Measurements from ENCODE around the gene SLC30A1.
"Not testable (repeated sequence)": the region's sequence is repeated elsewhere in the genome, so short reads cannot be mapped to it uniquely, and the experiment has no call there.

SLC30A1 gene

DNA sequence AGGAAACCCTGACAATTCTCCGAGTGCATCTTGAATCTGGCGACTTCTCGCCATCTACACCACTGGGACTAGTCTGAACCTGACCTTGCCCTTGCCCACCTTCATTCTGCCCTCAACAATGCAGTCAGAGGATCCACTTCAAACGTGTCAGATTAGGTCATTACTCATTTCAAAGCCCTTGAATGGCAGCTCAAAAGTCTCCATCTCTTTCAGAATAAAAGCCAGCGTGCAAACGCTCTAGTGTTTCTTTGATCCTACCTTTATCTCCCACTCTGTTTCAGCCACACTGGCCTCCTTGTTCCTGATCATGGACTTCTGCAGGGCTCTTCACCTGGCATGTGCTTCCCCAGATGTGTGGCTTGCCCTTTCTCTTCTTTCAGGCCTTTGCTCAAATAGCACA lies 31.3 kb downstream of the SLC30A1 start:
- DNase-seq, result no peak

DNA sequence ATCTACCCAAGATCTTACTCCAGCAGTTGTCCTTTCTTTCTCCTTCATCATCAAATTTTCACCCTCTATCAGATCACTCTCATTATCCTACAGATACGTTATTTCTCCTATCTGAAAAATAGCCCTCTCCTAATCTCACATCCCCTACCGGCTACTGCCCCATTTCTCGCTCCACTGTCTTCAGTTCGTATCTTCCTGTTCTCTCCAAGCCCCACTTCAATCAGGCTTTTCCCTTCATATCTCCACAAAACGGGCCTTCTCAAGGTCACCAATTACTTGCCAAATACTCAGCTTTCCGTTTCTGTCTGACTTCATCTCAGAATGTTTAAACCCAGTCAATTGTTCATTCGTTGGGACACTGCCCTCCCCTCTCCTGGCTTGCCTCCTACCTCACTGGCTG lies 32.4 kb downstream of the SLC30A1 start:
- DNase-seq, result no peak

DNA sequence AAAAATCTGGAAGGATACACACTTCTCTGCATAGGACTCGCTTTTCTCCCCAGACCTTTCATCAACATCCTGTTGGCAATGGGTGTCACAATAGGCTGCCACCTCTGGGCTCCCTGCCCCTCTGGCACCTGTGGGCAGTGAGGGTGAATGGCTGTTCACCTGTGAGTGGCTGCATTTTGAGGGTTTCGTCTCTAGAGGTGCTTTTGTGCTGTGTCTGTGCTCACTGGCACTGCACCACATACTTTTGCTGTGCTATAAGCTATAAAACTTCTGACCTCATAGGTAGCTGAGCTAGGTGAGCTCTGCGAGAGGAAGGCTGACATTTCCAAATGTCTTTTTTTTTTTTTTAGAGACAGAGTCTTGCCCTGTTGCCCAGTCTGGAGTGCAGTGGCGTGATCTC lies 35.9 kb downstream of the SLC30A1 start:
- no peak for DNase-seq

DNA sequence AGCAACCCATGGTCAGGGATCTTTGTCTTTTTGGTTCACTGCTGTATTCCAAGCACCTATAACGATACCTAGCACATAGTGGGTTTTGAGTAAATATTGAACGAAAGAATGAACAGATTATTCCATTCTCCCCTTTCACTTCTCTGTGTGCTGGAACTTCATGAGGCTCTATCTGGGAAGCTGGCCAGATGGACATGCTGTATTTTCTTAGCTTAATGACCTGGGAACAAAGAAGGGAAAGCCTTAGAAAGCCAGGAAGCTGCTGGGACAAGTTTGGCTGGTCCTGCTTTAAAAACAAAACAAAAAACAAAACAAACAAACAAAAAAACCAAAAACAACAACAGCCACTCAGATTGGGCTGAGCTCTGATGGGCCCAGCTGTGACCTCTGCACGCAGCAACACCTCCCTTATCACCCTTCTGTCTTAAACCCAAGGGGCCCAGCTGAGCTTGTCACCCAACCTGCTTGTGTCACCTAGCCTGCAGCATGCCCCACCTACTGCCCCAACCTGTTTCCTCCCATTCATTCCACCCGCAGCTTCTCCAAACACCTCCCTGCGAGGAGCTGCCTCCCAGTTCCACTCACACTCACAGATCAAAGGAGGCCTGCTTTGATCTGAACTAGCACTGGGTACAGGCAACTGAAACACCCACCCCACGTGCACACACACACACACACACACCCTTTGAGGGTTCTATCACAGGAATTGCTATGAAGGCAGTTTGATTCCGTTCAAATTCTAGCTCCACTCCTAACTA lies 37.1 kb downstream of the SLC30A1 start:
- no peak for DNase-seq

DNA sequence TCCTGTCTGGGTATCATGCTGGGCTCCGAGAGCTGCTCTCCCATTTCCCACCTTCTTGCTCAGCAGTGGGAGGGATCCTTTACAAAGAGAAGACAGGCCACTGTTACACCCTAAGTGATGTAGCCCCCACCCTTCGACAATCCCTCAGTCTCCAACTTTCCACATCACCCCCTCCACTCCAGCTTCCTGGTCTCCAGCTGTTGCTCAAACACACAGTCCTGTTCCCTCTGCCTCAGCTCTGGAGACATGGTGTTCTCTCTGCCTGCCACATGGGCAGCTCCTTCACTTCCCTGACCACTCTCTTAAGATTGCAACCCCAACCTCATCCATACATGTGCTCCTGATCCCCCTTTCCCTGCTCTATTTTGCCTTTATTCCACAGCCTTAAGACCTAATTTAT lies 37.7 kb downstream of the SLC30A1 start:
- no peak for DNase-seq

DNA sequence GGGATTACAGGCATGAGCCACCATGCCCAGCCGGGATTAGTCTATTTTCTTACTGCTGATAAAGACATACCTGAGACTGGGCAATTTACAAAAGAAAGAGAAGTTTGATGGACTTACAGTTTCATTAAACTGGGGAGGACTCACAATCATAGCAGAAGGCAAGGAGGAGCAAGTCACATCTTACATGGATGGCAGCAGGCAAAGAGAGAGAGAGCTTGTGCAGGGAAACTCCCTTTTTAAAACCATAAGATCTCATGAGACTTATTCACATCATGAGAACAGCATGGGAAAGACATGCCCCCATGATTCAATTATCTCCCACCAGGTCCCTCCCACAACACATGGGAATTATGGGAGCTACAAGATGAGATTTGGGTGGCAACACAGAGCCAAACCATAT lies 38.1 kb downstream of the SLC30A1 start:
- DNase-seq, result not testable (repeated sequence)

DNA sequence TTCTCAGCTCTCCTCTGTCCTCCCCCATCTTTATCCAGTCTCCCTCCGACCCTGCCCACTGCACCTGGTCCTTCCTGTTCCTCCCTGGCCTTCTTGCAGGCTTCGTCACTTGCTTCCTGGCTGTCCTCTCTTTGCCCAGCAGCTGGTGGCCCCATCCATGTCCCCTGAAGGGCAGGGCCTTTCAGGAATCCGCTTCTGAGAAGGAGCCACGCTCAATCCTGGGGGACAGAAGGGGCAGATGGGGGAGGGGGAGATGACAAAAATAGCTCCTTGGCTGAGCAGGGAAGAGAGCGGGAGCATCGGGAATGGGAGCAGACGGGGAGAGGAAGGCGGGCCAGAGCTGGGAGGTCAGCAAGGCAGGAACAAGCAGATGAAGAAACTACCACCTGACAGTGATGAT lies 40.7 kb downstream of the SLC30A1 start:
- DNase-seq, result no peak

DNA sequence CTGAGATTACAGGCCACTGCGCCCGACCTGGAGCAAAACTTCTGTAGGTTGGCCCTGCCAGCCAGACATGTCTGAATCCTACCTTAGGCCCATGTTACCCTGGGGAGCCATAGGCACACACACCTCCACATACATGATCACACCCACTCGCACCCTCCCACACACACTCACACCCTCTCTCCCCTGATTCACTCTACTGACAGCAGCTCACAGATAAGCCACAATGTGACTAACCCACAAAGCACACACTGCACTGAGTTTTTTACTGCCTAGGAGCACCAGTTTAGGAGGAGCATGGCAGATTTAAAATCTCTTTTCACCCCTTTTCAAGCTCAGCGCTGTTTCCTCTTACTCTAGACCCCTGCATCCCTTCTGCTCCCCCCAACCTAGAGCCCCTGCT lies 41.7 kb downstream of the SLC30A1 start:
- no peak for DNase-seq

DNA sequence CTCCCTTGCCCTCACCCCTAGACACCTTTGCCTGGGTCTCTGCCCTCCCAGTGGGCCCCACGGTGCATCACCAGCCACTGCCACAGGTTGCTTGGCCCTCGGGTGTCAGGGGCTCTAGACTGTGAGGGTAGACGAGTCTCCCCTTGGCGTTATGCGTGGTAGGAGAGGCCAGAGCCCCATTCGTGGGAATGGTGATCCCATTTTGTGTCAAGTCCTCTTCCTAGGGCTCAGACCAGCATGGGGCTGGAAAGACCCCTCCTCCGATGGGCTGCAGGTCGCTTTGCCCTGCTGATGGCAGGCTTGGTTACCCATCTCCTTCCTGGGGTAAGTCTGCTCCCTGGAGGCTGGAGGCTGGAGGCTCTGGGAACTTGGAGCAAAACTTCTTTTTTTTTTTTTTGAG lies 42.4 kb downstream of the SLC30A1 start:
- DNase-seq, result no peak

DNA sequence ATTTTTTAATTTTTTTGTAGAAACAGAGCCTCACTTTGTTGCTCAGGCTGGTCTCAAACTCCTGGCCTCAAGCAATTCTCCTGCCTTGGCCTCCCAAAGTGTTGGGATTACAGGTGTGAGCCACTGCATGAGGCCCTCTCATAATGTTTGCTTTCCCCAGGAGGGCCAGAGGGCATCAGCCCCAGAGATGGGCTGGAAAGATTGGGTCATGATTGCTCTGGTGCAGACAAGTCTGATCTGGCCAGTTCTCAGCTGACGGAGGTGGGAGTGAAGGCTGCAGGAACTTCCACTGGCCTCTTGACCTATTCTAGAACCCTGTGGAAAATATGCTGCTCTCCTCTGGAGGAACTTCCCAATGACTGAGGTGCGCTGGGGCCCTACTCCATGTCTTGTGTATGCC lies 43.6 kb downstream of the SLC30A1 start:
- no peak for DNase-seq

DNA sequence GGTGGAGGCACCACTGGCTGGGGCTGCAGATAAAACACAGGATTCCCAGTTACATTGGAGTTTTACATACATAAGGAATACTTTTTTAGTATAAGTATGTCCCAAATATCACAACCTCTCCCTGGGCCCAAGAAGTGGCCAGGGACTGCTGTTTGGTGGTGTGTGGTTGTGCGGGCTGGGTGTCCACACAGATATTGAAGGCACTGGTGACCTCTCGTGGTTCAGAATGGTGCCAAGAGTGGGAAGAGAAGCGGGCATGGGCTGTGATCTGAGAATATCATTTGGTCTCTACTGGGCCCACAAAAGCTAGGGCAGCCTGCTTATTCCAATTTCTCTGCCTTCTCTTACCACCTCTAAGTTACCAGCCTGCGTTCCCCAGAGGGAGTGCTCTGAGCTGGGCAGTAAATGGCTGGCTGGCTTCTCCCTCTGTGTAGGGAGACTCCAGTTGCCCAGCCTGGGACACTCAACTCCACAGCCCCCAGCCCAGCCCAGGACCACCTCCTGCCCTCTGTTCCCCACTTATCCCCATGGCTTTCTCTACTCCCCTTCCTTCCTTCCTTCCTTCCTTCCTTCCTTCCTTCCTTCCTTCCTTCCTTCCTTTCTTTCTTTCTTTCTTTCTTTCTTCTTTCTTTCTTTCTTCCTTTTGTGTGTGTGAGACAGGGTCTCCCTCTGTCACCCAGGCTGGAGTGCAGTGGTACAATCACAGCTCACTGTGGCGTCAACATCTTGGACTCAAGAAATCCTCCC lies 44.2 kb downstream of the SLC30A1 start:
- DNase-seq, result no peak

DNA sequence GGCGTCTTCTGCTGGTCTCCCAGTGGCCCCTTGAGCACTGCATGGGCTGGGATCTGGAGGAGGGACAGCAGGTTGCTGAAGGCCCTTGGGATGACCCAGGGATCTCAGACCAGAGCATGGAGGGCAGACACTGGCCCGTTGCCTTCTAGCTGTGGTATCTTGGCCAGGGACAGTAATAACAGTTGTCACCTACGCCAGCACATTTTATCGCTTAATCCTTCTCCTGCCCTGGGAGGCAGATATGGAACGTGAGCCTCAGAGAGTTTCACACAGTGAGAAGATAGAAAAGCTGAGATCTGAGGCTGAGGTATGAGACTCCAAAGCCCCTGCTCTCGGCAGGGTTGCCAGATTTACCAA lies 46.9 kb downstream of the SLC30A1 start:
- DNase-seq, result no peak

DNA sequence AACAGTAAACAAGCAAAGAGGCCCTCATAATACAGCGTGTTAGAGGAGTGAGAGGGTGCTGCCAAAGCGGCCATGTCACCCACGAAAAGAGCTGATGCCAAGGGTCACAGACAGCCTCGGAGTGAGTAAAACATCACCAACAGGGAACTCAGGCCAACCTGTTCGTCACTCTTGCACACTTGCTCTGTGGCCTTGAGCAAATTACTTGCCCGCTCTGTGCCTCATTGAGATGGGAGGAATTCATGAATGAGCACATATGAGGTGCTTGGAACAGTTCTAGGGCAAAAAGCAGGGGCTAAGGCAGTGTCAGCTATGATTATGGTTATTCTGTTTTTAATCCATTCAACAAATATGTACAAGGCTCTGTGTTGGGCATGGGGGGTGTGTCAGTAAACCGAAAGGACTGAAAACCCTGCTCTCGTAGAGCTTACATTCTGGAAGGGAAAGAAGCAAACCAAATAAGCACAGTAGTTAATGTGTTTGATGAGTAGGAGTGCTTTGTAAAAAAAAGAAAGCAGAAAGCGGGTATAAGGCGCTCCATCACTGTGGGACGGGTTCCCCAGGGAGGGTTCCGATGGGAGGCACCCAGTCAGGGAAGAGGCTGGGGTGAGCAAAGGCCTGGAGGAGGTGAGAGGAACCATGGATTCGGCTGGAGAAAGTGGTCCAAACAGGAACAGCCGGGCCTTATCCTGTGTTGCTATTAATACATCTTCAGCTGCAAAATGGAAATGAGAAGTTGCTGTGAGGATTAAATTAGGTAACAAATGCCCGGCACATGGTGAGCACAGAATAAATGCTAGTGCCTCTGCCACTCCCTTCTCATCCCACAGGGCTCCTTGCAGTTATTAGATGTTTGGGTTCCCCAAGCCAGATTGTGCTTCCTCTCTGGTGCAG lies 47.5 kb downstream of the SLC30A1 start:
- no peak for DNase-seq

DNA sequence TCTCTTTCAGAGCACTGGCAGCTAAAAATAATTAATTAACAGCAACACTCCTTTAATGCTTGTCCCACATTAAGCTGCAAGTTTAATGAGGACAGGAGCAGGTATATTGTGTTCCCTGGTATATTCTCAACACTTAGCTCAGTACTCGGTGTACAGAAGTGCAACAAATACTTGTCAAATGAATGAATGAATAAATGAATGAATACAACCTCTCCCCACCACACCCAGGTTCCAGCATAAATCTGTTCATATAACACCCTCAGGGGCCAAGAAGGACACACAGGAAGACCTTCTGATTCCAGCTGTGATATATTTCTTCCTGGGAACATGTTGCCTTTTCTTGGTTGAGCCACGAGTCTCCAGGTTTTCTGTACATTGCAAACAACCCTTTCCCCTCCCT lies 48.9 kb downstream of the SLC30A1 start:
- DNase-seq, result no peak

DNA sequence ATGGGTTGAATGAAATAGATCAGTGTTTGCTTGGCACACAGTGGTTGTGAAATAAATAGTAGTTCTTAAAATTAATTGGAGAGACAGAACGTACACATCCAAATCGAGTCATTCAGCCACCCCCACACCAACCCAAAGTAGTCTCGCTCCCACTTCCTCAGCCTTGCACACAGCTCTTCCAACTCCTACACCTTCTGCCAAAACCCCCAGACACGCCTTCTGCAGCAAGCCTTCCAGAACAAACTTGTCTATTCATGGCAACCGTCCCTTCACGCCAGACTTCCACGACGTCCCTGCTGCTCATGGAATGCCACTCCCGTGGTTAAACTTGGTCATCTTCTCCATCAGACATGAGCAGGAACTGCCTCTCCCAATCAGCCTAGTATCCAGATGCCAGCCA lies 49.5 kb downstream of the SLC30A1 start:
- DNase-seq, result no peak

DNA sequence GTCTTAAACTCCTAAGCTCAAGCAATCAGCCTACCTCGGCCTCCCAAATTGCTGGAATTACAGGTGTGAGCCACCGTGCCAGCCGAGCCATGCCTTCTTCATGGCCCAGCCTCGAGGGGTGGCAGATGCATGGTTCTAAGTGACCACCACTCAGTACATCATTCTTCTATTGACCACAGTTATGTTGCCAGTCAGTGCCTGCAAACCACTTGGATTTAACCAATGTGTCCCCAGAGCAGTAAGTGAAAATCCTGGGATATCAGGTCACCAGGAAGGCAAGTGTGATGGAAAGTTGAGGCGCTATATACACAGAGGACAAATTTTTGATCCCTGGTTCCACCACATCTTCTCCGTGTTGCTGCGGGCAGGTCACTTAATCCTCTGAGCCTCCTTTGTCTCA lies 50.0 kb downstream of the SLC30A1 start:
- DNase-seq, result no peak

DNA sequence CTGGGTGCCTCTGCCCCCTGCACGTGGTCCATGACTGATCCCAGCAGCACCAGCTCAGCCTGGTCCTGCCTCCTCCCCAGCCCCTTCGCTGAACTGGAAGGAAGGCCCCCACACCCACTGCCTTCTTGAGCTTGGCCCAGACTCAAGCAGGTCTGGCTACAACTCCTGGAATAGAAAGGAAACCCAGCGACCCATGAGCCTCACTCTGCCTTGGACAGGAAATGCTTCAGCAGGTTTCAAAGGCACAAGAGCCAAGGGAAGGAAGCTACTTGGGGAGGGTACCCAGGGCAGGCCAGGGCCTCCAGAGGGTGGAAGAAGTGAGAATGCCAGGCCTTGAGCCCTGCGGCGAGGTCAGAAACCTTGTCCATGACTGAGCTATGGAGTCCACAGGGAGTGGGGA lies 51.1 kb downstream of the SLC30A1 start:
- no peak for DNase-seq

DNA sequence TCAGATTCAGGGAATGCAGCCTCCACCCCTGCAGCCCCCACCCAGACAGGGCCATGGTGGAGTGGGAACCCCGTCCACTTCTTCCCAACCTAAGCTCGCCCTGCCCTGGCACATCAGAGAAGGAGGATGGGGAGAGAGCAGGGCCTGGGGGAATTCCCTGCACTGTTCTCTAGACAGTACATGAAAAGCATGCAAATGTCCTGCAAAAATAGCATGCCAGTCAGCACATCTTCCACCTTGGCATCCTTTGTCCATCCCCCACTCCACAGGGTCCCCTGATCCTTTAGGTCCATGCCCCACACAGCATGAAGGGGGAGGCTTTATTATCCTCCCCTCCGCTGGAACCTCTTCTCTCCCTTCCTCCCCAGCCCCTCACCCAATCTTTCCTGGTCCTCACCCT lies 52.0 kb downstream of the SLC30A1 start:
- DNase-seq, result no peak

DNA sequence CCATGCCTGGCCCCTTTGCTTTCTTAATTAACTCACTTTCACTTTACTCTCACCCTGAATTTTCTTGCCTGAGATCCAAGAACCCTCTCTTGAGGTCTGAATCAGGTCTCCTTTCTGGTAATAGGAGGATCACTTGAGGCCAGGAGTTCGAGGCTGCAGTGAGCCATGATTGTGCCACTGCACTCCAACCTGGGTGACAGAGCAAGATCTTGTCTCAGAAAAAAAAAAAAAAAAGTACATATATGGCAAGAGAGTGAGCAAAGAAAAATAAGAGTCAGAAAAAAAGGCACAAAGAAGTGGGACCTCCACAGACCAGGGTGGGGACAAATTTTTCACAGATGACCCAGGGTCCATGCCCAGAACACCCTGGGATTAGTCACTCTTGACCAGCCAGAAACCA lies 52.9 kb downstream of the SLC30A1 start:
- no peak for DNase-seq

DNA sequence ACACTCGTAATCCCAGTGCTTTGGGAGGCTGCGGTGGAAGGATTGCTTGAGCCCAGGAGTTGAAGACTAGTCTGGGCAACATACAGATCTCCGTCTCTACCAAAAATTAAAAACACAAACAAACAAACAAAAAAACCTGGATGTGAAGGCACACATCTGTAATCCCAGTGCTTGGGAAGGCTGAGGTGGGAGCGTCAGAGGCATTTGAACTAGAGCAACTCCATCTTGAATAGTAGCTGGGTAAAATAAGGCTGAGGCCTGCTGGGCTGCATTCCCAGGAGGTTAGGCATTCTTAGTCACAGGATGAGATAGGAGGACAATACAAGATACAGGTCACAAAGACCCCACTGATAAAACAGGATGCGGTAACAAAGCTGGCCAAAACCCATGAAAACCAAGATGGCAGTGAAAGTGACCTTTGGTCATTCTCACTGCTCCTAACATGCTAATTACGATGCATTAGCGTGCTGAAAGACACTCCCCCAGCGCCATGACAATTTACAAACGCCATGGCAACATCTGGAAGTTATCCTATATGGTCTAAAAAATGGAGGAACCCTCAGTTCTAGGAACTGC lies 53.8 kb downstream of the SLC30A1 start:
- no peak for DNase-seq

DNA sequence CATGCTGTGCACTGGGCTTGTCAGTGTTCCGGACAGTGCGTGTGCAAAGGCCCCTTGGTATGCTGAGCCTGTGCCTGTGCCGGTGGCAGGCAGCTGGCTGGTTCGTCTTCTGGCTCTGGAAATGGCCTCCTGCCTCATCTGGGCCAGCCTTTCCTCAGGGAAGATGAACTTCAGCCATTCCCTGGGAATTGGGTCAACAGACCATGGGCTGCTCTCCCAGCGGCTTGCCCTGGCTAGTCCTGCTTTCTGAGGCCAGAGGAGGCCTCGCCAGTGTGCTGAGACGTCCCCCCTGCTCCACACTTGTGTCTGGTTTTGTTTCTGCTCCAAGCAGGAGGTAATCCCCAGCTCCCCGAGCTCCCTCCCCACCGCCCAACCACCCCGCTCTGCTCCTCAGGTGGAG lies 54.4 kb downstream of the SLC30A1 start:
- DNase-seq, result no peak

DNA sequence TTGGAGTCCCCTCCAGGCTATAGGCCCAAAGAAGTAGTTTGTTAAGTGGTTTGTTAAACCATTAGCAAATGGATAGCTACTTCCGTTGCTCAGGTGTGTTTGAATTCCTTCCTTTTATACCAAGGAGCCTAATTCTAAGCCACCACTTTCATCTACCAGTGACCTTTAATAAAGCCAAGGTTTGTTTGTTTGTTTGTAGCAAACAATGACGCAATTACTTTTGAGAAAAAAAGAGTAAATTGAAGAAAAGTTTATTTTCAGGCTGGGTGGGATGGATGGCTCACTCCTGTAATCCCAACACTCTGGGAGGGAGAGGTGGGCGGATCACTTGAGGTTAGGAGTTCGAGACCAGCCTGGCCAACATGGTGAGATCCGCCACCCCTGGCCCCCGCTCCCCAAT lies 56.2 kb downstream of the SLC30A1 start:
- no peak for DNase-seq

All from SIG-M5 (cell line).